H9 (cell line): ENCODE data around the gene PLEKHA7. TPM values are rescaled to one million over a fixed set of nuclear protein-coding genes. Genes with fewer than 3 reads are reported as not detected.

Source experiments
- DNase-seq: peaks from one replicate; pipeline ENCODE4 v3.0.0-alpha.2; 2017
- H2AFZ ChIP-seq: one replicate; pipeline ENCODE4 v1.6.1; 2013; ENCODE audit warnings: mild to moderate bottlenecking, low read length, control low read depth, moderate library complexity
- H2AK5ac ChIP-seq: 2 replicates; pipeline ENCODE4 v1.6.1; 2013; ENCODE audit warnings: low read length, control low read depth, mixed read lengths; ENCODE audit not compliant: insufficient read length
- H2BK120ac ChIP-seq: one replicate; pipeline ENCODE4 v1.6.1; 2013; ENCODE audit warnings: low read depth, mild to moderate bottlenecking, low read length, control low read depth, inconsistent platforms; ENCODE audit not compliant: poor library complexity, severe bottlenecking
- H2BK12ac ChIP-seq: 2 replicates; pipeline ENCODE4 v1.6.1; 2013; ENCODE audit warnings: low read length, control low read depth, mixed read lengths, low read depth; ENCODE audit not compliant: insufficient read length
- H2BK15ac ChIP-seq: 2 replicates; pipeline ENCODE4 v1.6.1; 2013; ENCODE audit warnings: low read depth, low read length, control low read depth
- H2BK20ac ChIP-seq: one replicate; pipeline ENCODE4 v1.6.1; 2013; ENCODE audit warnings: low read depth, mild to moderate bottlenecking, low read length, control low read depth, inconsistent platforms; ENCODE audit not compliant: poor library complexity, severe bottlenecking
- H2BK5ac ChIP-seq: 2 replicates; pipeline ENCODE4 v1.6.1; 2013; ENCODE audit warnings: low read length, control low read depth, mixed read lengths; ENCODE audit not compliant: insufficient read length
- H3K14ac ChIP-seq: 2 replicates; pipeline ENCODE4 v1.6.1; 2013; ENCODE audit warnings: low read length, control low read depth; ENCODE audit not compliant: insufficient read depth
- H3K18ac ChIP-seq: 2 replicates; pipeline ENCODE4 v1.6.1; 2013; ENCODE audit warnings: low read depth, mild to moderate bottlenecking, mixed read lengths, low read length, control low read depth; ENCODE audit not compliant: insufficient read length
- H3K23ac ChIP-seq: 2 replicates; pipeline ENCODE4 v1.6.1; 2013; ENCODE audit warnings: low read length, control low read depth, mixed read lengths, low read depth; ENCODE audit not compliant: insufficient read length
- H3K23me2 ChIP-seq: 2 replicates; pipeline ENCODE4 v1.6.1; 2013; ENCODE audit warnings: low read depth, mild to moderate bottlenecking, mixed read lengths, low read length, control low read depth; ENCODE audit not compliant: insufficient read length, poor library complexity, severe bottlenecking
- H3K27ac ChIP-seq: 2 replicates; pipeline ENCODE4 v1.5.1; 2013; ENCODE audit warnings: low read length, control low read depth, mixed read lengths, low read depth; ENCODE audit not compliant: insufficient read length
- H3K27me3 ChIP-seq: 2 replicates; pipeline ENCODE4 v1.6.1; 2013; ENCODE audit warnings: low read length, control low read depth, inconsistent platforms; ENCODE audit not compliant: insufficient read depth
- H3K4ac ChIP-seq: 2 replicates; pipeline ENCODE4 v1.6.1; 2013; ENCODE audit warnings: low read depth, mild to moderate bottlenecking, control low read depth, inconsistent platforms, low read length, moderate library complexity
- H3K4me1 ChIP-seq: 2 replicates; pipeline ENCODE4 v1.6.1; 2013; ENCODE audit warnings: low read length, control low read depth, inconsistent platforms; ENCODE audit not compliant: insufficient read depth
- H3K4me2 ChIP-seq: 2 replicates; pipeline ENCODE4 v1.6.1; 2013; ENCODE audit warnings: low read length, control low read depth, mixed read lengths; ENCODE audit not compliant: insufficient read length, insufficient read depth
- H3K56ac ChIP-seq: 2 replicates; pipeline ENCODE4 v1.6.1; 2013; ENCODE audit warnings: low read depth, mild to moderate bottlenecking, mixed read lengths, low read length, control low read depth; ENCODE audit not compliant: insufficient read length
- H3K79me1 ChIP-seq: 2 replicates; pipeline ENCODE4 v1.6.1; 2013; ENCODE audit warnings: low read depth, mild to moderate bottlenecking, moderate library complexity, low read length, control low read depth, inconsistent platforms; ENCODE audit not compliant: insufficient read depth, poor library complexity, severe bottlenecking
- H3K79me2 ChIP-seq: 2 replicates; pipeline ENCODE4 v1.6.1; 2013; ENCODE audit warnings: low read length, control low read depth, inconsistent platforms; ENCODE audit not compliant: insufficient read depth
- H3K9ac ChIP-seq: 2 replicates; pipeline ENCODE4 v1.6.1; 2013; ENCODE audit warnings: low read length, control low read depth, mixed read lengths; ENCODE audit not compliant: insufficient read length; ENCODE audit errors: extremely low read depth
- H3K9me3 ChIP-seq: one replicate; pipeline ENCODE4 v1.6.1; 2013; ENCODE audit warnings: low read depth, low read length, inconsistent platforms; ENCODE audit not compliant: control insufficient read depth
- H3T11ph ChIP-seq: one replicate; pipeline ENCODE4 v1.6.1; 2013; ENCODE audit warnings: mild to moderate bottlenecking, low read length, control low read depth, inconsistent platforms
- H4K20me1 ChIP-seq: one replicate; pipeline ENCODE4 v1.6.1; 2013; ENCODE audit not compliant: control insufficient read depth, insufficient read length, insufficient read depth
- H4K5ac ChIP-seq: 2 replicates; pipeline ENCODE4 v1.6.1; 2013; ENCODE audit warnings: low read depth, mild to moderate bottlenecking, mixed read lengths, low read length, control low read depth; ENCODE audit not compliant: insufficient read length
- H4K8ac ChIP-seq: replicated peaks from 2 replicates; pipeline ENCODE4 v1.6.1; 2013; ENCODE audit warnings: low read length, control low read depth, mixed read lengths, low read depth; ENCODE audit not compliant: insufficient read length
- H4K91ac ChIP-seq: 2 replicates; pipeline ENCODE4 v1.6.1; 2013; ENCODE audit warnings: low read depth, mild to moderate bottlenecking, moderate library complexity, mixed read lengths, low read length, control low read depth; ENCODE audit not compliant: insufficient read length
- H3K27ac Mint-ChIP-seq, 3 experiments: 2 replicates in 2 of 3; 3 replicates in 1 of 3; pipeline ENCODE4 v1.8.0; 2020 to 2021; ENCODE audit warnings: mixed read lengths in 3 of 3, mild to moderate bottlenecking in 1 of 3, moderate library complexity in 1 of 3
- H3K27me3 Mint-ChIP-seq: 2 replicates; pipeline ENCODE4 v1.8.0; 2021; ENCODE audit warnings: low read depth, mild to moderate bottlenecking, moderate library complexity, mixed read lengths
- H3K36me3 Mint-ChIP-seq, 3 experiments: 2 replicates in 2 of 3; 3 replicates in 1 of 3; pipeline ENCODE4 v1.8.0; 2020 to 2021; ENCODE audit warnings: low read depth in 3 of 3, mixed read lengths in 3 of 3; ENCODE audit not compliant: insufficient read depth in 1 of 3
- H3K4me1 Mint-ChIP-seq, 2 experiments: 2 replicates each; pipeline ENCODE4 v1.8.0; 2020; ENCODE audit warnings: mixed read lengths in 2 of 2
- H3K4me3 Mint-ChIP-seq, 2 experiments: 2 replicates in 1 of 2; 3 replicates in 1 of 2; pipeline ENCODE4 v1.8.0; 2020 to 2021; ENCODE audit warnings: mild to moderate bottlenecking in 2 of 2, mixed read lengths in 2 of 2, moderate library complexity in 1 of 2
- H3K9me3 Mint-ChIP-seq, 2 experiments: 2 replicates in 1 of 2; 3 replicates in 1 of 2; pipeline ENCODE4 v1.8.0; 2020; ENCODE audit warnings: mild to moderate bottlenecking in 2 of 2, mixed read lengths in 2 of 2, moderate library complexity in 1 of 2
- CTCF ChIP-seq: fragments of 200-600 bp; sonication (generic); conservative IDR thresholded peaks from 3 replicates; pipeline ENCODE4 v1.8.0; 2021; ENCODE audit warnings: antibody characterized with exemption, mild to moderate bottlenecking
- WGBS: extraction: QIAGEN DNeasy Blood & Tissue Kit; methylation state at CpG from one replicate; pipeline ENCODE4 v1.1.7; 2013; ENCODE audit warnings: missing lambda C conversion rate, low lambda C conversion rate, mixed read lengths; ENCODE audit not compliant: insufficient read length; ENCODE audit errors: extremely low coverage; 5-methylcytosine and 5-hydroxymethylcytosine counted together
- total RNA-seq: library from RNA; stranded (reverse); gene quantifications from 2 replicates; pipeline ENCODE4 v1.2.1, GENCODE V29; 2021

The PLEKHA7 gene
- total RNA-seq, 1 experiment from 2014 or later, result 21.0 TPM

DNA sequence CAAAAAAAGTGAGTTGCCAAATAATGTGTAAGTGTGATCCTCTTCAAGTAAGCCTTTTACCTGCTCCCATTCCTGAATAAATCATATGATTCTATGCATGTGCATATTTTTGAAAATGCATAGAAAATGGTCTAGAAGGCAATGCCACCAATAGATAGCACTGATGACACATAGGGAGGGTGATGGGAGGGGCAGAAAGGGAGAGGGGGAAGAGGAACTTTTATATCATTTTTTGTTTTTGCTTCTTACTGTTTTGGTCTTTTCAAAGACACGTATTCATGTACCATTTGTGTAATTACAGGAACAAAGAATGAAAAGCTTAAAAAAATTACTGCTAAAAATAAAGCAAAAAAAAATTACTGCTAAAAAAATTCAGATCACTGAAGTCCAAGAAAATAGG, 215.0 kb downstream of the PLEKHA7 start:
- H3K79me2 ChIP-seq, result no peaks in the 10 kb centered on the region
- Mint-ChIP-seq H3K9me3 (no peaks in the 10 kb centered on the region), H3K4me3 (no peak overlapping the region), H3K27ac (no peak overlapping the region), H3K27me3 (no peaks in the 10 kb centered on the region), H3K36me3 (peaks cover 0 to 33% (median 12%) of the 10 kb centered on the region in 3 experiments; a peak in 5 of 7 replicates), H3K4me1 (peaks cover 0 to 12% of the 10 kb centered on the region in 2 experiments; a peak in 2 of 4 replicates)
- no peak overlapping the region for H3K14ac ChIP-seq
- H2BK15ac ChIP-seq, result no peak overlapping the region
- no peak overlapping the region for H2BK12ac ChIP-seq
- H2BK120ac ChIP-seq, result no peak overlapping the region
- H3T11ph ChIP-seq, result no peak overlapping the region
- H4K5ac ChIP-seq, result no peak overlapping the region
- H3K79me1 ChIP-seq, result no peaks in the 10 kb centered on the region
- no peak for DNase-seq
- H4K8ac ChIP-seq, result no peak overlapping the region
- no peaks in the 10 kb centered on the region for H4K20me1 ChIP-seq
- H2BK5ac ChIP-seq, result no peak overlapping the region
- TF ChIP-seq CTCF, result no peak
- H3K4me1 ChIP-seq, result no peaks in the 10 kb centered on the region
- H3K56ac ChIP-seq, result no peak overlapping the region
- no peaks in the 10 kb centered on the region; the same call in 1 of the 2 replicates for H3K27me3 ChIP-seq
- H3K9ac ChIP-seq, result no peak overlapping the region
- H3K23ac ChIP-seq, result no peak overlapping the region
- no peak overlapping the region for H3K4ac ChIP-seq
- no peak overlapping the region for H4K91ac ChIP-seq
- no CpG with 5 or more reads among the region's 1 CpG for WGBS
- no peak overlapping the region for H3K27ac ChIP-seq
- H3K9me3 ChIP-seq, result no peaks in the 10 kb centered on the region
- no peak overlapping the region for H3K4me2 ChIP-seq
- H3K18ac ChIP-seq, result no peak overlapping the region
- H3K23me2 ChIP-seq, result no peaks in the 10 kb centered on the region
- H2BK20ac ChIP-seq, result no peak overlapping the region
- no peak overlapping the region for H2AFZ ChIP-seq
- no peak overlapping the region for H2AK5ac ChIP-seq
